SK-N-SH (cell line): ENCODE data around the gene NPEPL1.

ENCODE experiments used
- RCOR1 ChIP-seq: fragments of 150-350 bp; IDR thresholded peaks from 2 replicates; pipeline ENCODE4 v1.6.1; 2017; ENCODE audit warnings: antibody characterized with exemption, low read length
- TAF1 ChIP-seq: IDR thresholded peaks from 2 replicates; pipeline ENCODE4 v1.6.1; 2012; ENCODE audit warnings: low read depth, mild to moderate bottlenecking, low read length, moderate library complexity, borderline replicate concordance
- TCF12 ChIP-seq: IDR thresholded peaks from 2 replicates; pipeline ENCODE4 v1.4.0; 2012
- TF ChIP-seq, protein P1 (sequence below): fragments of 200-600 bp; sonication (generic); IDR thresholded peaks from 2 replicates; pipeline ENCODE4 v1.6.1; 2017; ENCODE audit warnings: antibody characterized with exemption, mild to moderate bottlenecking, moderate library complexity

DNA sequence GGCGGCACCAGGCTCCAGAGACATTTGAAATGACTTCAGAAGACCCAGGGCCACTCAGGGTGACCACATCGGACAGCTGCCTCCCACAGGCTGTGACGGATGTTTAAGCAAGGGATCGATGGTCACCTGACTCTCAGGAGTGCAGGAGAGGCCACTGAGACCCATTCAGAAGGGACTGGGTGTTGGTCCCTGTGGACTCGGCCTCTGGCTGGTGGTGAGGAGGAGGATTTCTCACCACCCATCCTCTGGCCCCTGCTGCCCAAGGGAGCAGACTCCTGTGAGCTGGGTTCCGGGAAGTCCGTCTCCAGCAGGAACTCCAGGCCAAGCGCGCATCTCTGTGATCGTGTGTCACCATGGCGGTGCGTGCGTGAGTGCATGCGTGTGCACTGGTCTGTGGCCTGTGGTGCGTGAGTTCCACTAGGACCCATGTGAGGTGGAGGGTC, 25.5 kb downstream of the NPEPL1 start:
- TF ChIP-seq, protein P1, sequence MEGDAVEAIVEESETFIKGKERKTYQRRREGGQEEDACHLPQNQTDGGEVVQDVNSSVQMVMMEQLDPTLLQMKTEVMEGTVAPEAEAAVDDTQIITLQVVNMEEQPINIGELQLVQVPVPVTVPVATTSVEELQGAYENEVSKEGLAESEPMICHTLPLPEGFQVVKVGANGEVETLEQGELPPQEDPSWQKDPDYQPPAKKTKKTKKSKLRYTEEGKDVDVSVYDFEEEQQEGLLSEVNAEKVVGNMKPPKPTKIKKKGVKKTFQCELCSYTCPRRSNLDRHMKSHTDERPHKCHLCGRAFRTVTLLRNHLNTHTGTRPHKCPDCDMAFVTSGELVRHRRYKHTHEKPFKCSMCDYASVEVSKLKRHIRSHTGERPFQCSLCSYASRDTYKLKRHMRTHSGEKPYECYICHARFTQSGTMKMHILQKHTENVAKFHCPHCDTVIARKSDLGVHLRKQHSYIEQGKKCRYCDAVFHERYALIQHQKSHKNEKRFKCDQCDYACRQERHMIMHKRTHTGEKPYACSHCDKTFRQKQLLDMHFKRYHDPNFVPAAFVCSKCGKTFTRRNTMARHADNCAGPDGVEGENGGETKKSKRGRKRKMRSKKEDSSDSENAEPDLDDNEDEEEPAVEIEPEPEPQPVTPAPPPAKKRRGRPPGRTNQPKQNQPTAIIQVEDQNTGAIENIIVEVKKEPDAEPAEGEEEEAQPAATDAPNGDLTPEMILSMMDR = no peak
- no peak for TF ChIP-seq TCF12
- no peak for TF ChIP-seq TAF1
- no peak for TF ChIP-seq RCOR1
